ENCODE measurements around the gene QPCT.
"Not testable (repeated sequence)": the region's sequence is repeated elsewhere in the genome, so short reads cannot be mapped to it uniquely, and the experiment has no call there.

QPCT gene

DNA sequence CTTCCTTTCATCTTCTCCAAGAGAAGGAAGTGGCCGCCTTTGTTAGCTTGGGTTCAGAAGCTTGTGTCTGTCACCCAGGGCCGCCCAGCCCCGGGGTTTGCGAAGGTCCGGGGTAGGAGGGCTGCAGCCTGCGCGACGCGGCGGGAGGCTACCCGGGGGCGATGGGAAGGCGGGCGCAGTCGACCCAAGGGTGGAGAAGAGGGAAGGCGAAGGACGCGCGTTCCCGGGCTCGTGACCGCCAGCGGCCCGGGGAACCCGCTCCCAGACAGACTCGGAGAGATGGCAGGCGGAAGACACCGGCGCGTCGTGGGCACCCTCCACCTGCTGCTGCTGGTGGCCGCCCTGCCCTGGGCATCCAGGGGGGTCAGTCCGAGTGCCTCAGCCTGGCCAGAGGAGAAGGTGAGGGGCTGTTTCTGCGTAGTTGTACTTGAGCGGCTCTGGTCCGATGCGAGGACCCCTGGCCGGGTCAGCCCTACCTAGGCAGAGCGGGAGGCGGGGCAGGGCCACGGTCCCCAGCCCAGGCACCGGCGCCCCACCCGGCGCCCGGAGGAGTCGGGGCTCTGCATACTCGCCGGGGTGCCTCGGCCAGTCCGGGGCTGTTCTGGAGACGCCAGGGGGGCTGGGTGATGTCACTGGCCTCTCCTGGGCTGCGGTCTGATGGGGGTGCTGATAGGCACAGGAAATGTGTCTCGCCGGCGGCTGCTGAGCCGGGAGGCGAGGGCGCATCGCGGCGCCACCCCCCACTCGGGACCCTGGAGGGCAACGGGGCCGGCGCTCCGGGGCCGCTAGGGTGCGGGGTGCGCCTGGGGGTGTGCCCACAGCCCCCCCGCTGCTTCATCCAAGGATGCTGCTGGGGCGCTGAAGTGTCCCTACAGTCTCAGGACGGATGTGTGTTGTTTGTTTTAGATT is at the start of gene QPCT:
TSS of gene QPCT (plus strand) at position 178 of the 909 bp plus-strand sequence. CDS start at position 280, 102 bp downstream.
- peak; percentile 72 for DNase-seq

DNA sequence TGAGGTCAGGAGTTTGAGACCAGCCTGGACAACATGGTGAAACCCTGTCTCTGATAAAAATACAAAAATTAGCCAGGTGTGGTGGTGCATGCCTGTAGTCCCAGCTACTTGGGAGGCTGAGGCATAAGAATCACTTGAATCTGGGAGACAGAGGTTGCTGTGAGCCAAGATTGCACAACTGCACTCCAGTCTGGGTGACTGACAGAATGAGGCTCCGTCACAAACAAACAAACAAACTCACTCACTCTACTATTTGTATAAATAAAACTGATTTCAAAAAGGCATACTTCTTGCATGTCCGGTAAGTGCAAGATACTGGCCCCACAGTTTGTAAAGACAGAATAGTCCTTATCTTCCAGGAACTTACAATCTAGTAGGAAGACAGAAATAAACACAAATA is 49.6 kb upstream of the QPCT start:
- DNase-seq = not testable (repeated sequence)

DNA sequence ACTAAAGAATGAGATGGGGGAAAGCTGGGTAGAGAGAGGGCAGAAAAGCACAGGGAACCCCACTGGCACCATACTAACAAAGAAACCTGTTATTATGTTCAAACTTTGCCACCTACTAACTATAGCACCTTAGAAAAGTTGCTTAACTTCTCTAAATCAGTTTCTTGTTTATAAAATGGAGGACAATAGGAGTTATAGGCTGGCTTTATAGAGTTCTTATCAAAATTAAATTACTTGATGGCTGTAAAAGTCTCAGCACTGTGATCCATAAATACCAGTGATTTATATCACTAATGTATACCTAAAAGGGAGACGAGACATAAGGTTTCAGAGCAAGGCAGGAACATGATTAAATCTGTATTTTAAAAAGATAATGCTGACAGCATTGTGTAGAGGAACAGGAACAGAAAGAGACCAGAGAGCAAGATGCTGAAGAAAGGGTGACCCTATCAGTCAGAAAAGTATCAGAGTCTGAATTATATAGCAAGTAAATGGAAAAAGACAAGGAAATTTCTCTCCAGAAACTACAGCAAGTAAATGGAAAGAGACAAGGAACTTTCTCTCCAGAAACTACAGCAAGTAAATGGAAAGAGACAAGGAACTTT is 48.9 kb upstream of the QPCT start:
- no peak for DNase-seq

DNA sequence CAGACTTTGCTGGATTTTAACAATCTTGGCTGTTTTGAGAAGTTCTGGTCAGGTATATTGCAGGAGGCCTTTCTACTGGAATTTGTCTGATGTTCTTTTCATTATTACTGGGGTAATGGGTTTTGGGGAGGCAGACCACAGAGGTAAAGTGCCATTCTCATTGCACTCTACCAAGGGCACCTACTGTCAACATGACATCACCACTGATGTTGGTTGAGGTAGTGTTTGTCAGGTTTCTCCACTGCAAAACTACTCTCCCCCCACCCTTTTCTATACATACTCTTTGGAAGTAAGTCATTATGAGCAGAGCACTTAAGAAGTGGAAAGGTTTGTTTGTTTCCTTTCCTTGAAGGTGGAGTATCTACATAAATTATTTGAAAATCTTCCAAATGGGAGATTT is 46.8 kb upstream of the QPCT start:
- DNase-seq = no peak

DNA sequence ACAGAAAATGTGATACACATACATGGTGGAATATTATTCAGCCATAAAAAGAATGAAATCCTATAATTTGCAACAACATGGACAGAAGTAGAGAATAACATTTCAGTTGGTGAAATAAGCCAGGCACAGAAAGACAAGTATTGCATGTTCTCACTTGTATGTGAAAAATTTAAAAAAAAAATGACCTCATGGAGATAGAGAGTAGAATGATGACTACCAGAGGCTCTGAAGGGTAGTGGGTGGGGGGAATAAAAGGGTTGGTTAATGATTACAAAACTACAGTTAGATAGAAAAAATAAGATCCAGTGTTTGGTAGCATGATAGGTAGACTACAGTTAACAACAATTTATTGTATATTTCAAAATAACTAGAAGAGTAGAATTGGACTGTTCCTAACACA is 44.3 kb upstream of the QPCT start:
- DNase-seq = no peak

DNA sequence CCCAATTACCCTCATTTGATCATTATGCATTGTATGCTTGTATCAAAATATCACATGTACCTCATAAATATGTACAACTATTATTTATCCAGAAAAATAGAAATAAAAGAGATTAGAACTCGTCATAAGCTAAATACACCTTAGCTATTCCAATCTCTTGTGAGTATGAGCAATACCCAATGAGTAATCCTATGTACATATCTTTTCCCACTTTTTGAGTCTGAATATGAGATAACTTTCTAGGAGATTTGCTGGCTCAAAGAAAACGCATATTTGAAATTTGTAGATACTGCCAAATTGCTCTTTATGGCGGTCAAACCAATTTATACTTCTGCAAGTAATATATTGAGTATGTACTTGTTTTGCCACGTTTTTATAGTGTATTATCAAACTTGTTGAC is 43.9 kb upstream of the QPCT start:
- no peak for DNase-seq

DNA sequence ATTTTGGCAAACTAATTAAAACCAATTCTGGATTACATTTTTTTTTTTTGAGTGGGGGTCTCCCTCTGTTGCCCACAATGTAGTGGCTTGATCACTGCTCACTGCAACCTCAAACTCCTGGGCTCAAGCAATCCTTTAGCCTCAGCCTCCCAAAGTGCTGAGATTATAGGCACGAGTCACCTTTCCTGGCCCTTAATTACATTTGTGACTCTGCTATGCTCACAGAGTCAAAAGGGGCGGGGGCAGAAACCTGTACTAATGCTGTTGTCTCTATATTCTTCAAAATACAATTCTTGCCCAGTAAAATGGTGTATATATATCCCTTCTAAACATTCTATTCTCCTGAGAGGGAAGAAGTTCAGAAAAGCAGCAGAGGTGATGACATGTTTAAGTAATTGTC is 43.0 kb upstream of the QPCT start:
- no peak for DNase-seq

DNA sequence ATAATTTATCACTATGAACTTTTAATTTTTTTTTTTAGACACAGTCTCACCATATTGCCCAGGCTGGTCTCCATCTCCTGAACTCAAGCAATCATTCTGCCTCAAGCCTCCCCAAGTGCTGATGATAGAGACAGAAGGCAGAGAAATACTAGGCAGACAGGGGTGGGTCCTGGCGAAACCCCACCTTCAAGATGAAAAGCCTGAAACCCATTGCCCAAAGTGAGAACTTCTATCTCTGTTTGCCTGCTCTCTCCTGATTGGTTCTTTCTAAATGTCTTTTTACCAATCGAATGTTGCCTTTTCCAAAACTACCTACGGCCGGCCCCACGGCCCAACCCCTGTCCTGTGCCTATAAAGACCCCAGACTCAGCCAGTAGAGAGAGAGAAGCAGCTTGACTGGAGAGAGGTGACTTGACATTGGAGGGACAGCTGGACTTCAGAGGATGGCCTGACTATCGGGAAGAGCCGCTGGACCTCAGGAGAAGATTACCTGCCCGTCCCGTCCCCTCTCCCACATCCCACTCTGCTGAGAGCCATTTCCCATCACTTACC is 41.7 kb upstream of the QPCT start:
- DNase-seq = no peak

DNA sequence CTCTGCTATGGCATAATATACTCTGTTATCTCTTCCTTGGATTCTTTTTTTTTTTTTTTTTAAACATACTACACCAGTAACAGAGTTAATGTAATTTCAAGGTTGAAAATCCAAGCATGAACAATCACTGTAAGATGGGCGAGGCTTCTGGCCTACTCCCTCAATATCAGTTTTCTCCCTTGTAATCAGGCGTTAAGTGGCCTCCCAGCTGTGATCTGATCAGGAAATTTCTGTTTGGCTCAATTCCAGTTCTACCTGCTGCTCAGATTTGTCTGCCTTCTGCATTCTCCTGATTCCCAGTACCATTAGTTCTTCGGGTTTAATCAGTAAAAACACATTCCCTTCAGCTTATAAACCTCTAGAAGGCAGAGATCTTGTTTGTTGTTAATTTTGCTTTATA is 38.4 kb upstream of the QPCT start:
- DNase-seq = no peak

DNA sequence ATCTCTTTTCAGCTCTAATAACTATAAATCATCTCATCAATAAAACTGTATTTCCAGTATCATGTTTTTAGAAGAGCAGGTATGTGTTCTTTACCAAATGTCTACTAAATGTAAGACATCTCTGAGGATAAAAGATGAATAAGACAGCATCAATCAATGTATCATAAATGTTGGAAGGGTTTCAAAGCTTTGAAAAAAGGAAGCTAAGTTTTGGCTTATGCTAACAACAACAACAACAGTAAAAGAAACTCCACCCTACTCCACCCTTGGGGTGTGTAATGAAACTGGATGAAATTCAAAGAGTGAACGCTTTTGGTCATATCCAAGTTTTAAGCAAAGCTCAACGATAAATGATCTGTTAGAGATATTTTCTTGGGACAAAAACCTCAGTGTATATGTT is 36.9 kb upstream of the QPCT start:
- DNase-seq = no peak

DNA sequence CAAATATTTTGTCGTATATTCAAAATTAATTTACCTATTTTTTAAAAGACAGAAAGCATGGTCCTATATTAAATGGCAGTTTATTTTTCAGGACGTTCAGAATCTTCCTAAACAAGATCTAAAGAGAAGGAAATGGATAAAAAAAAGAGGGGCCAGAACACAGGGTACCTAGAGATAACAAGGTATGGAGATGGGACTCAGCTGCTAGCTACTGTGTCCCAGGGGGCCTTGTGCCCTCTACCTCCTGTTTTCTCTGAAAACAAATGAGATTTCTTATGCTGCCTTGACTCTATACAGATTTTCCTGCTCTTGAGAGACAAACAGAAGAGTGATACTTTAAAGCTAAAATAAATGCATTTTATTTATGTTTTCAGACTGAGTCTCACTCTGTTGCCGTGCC is 29.1 kb upstream of the QPCT start:
- DNase-seq = no peak

DNA sequence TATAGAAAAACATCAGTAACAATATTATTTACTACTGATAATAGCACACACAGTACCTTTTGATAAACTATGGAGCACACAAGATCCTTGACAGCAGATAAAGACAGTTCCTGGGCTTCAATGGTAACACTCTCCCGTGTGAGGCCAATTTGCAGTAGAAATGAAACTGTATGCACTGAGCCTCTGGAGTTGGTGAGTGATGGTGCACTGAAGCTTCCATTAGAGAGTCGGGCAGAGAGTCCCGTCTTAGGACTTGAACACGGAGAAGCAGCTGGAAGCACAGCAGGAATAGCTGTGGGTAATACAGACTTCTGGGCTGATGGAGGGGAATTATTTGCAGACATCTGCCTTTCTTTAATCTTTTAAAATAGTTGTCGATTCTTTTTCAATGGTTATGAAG is 28.2 kb upstream of the QPCT start:
- no peak for DNase-seq

DNA sequence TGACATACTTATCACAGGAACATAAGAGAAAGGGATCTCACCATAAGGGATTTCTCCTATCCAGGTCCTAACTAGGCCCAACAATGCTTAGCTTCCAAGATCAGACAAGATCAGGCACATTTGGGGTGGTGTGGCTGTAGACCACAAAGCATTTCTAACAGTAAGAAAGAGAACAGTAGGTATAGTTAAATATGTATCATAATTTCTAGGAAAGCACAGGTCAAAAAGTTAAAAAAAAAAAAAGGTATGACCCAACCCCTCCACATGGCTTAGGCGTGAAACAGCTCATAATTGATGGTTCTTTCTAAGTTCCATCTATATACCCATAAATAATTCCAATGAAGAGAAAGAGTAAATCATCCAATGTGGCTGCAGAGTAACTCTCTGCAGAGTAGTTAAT is 26.7 kb upstream of the QPCT start:
- no peak for DNase-seq

DNA sequence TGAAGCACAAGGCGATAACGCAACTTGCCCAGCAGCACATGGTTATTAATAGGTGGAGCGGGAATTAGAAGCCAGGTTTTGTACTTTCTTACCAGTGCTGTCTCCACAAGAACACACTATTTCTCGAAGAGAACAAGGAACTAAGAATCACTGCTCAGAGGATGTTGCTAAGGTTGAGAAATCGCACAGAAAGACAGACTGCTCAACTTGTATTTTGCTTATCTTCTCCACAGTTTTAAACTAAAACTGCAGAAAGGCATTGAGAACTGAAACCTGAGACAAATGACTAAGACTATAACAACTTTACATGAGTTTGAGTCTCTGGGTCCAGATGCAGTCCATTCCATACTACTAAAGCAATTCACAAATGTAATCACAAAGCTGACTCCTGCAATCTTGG is 26.0 kb upstream of the QPCT start:
- DNase-seq = no peak

DNA sequence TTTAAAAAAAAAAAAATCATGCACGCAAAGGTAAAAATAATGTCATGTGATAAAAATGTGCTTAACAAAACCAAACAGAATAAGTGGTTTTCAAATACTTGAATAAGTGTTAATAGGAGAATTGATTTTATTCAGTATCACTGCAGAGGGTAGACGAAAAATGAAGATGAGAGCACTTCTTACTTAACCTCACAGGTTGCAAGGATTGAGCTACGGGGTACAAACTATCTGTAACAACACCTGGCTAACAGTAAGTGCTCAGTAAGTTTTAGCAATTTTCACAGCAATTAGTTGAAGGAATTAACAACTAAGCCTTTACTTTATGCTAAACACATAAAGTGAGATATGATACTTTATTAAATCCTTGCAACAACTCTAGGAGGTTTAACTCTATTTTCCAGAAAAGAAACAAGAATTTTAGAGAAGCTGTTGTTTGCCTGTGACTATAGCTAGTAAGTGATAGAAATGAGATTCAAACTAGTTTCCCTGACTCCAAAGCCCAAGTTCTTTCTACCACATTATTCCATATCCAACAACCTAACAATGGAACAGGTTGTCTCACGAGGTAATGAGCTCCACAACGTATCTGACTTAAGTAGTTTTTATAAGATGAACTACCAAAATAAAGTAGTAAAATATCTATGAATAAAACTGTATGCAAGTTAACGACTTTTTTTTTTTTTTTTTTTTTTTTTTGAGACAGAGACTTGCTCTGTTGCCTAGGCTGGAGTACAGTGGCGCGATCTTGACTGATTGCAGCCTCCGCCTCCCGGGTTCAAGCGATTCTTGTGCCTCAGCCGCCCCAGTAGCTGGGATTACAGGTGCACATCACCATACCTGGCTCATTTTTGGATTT is 24.4 kb upstream of the QPCT start:
- DNase-seq = no peak

DNA sequence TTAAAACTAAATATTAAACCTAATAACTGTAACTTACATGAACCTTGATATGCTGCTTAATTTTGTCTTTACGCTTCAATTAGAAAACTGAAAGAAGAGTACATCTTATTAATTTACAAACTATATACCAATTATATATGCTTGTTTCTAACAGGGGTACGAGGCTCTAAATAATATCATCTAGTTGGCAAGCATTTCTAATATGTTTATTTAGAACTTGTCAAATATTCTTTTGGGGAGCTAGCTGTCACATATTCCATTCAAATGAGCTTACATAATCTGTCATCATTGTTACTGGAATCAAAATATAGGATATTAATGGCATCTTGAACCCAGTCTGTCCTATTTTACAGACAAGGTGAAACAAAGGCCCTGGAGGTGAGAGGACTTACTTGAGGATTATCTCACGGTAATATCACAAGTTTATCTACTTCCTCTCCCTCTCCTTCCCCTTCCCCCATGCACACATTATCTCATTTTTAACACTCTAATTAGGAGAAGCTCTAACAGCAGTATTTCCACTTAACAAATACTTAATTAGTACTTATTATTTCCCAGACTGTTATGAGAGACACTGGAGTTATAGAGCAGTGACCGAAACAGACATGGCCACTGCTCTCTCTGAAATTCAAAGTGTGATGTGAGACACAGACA is 23.3 kb upstream of the QPCT start:
- no peak for DNase-seq

DNA sequence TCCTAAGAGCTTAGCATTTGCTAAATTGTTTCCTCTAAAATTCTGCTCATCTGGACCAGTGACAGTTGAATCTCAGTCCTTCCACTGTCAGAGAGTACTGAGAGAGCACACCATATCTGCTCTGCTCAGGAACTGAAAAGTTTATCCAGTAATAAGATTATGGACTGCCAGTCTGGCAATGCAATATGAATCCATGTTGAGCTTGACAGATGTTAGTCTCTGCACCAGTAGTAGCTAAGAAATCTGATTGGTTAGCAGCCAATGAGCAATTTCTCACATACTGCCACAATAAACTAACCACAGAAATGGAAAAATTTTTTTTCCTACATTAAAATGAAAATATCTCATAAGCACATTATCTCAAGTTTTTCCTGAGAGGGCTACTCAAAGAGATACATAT is 22.1 kb upstream of the QPCT start:
- DNase-seq = no peak

DNA sequence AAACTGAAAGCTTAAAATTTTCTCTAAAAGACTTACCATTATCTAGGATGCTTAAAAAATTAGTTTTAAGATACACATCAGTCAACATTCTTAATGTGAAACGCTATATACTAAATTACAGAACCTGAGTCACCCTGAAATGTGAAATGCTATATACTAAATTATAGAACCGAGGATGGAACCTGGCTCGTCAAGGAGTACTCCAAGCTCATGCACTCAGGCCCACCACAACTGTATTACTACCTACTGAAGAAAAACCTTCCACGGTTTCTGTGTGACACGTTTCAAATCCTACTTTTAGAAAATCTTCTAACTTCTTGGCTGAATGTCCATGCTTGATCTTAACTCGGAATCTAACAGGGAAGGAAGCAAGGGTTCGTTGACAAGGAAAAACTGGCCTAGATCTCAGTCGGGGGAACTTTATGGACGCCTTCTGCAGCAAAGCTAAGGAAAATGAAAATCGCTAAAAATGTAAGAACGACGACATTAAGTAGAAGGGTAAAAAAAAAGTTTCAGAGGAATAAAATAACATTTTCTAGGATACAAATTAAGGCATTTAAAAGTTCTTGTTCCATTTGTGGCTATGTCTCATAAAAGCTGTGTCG is 21.2 kb upstream of the QPCT start:
- no peak for DNase-seq

DNA sequence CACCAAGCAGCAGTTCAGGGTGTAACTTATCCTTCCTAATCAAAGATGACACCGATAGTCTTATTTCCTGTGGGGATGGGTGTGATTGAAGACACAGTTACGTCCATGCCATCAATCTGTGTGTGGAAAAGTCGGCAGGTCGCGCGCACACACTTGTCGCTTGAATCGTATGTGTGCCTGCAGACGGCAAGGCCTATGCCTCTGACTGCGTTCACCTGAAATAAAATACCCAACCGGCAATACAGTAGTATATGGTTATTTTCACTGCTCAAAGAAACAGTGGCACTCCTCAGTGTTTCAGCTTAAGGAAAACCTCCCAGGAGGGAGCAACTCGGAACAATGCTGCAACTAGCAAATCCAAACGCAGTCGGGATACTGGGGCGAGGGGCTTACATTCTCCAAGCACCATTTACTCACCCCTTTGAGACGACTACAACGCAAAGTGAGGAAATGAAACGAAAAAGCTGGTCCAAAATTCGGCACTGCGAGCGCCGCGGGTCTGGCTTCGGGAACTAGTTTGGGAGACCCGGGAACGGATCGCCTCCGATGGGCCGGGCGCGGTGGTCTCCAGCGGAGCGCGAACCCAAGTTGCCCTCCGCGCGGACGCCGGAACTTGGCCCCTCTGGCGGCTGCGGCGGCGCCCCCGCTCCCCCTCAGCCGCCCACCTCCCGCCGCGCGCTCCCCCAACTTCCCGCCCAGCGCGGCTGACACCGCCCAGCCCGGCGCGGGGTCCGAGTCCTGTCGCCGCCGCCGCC is 20.5 kb upstream of the QPCT start:
- DNase-seq = peak; percentile 34

DNA sequence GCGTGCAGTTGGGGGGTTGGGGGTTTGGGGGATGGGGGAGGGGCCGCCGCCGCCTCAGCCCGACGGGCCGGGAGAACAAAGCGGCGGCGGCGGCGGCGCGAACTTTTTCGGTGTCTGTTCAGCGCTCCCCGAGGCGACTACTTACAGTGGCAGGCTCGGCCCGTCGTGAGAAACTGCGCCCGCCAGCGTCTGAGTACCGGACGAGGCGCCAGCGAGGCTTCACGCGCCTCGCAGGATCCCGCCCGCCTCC is 20.0 kb upstream of the QPCT start:
- DNase-seq = peak; percentile 71

DNA sequence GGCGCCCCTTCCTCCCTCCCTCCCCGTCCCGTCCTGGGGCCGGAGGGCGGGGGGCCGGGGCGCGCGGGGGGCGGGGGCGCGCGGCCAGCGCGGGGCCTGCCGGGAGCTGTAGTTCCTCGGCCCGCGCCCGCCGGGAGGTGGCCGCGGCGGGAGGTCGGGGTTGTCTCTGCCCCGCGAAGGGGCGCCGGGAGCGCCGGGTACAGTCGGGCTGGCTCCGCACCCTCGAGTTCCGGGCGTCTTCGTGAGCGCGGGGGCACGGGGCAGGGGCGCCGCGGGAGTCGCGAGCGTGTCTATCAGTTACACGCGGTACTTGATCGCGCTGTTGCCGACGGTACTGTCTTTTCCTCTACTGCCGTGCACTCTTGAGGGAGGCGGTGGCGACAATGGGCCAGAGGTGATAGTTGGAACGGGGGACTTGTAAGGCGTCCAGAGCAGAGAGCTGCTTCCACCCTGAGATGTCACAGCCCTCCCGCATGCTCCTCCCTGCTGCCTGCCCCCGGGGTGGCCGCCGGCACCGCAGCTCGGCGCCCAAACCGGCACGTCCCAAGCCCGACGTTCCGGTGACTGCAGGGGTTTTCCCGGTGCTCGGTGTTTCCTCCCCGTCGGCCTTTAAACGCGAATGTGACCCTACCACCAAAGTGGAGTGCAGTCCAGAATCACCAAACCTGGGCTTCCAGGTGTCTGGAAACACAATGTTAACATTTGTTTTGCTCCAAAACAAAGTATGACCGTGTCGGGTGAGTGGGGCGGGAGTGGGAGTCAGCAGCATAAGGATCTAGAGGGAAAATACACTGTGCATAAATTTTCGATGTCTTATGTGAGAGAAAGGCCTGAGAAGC is 19.4 kb upstream of the QPCT start, which contains the start of gene PRKD3:
TSS of gene PRKD3 (minus strand) at position 48 of the 839 bp plus-strand sequence. CDS start 8,309 bp downstream, outside the sequence.
- DNase-seq = peak; percentile 36
